Vagina (tissue), 2 donors: Measurements from ENCODE around the gene MLH3. TPM values are rescaled to one million over a fixed set of nuclear protein-coding genes. Genes with fewer than 3 reads are reported as not detected.

Experiments
- DNase-seq, 2 donors: peaks; one replicate each; pipeline ENCODE4 v3.0.0-alpha.2; 2017; ENCODE audit errors: extremely low spot score in 2 of 2
- H3K27ac ChIP-seq: fragments of 200-600 bp; sonication (generic); one replicate; pipeline ENCODE4 v1.5.1; 2019
- H3K27me3 ChIP-seq: fragments of 200-600 bp; sonication (generic); one replicate; pipeline ENCODE4 v1.5.1; 2019
- H3K36me3 ChIP-seq, 2 donors: fragments of 200-600 bp; sonication (generic); one replicate each; pipeline ENCODE4 v1.5.1; 2017 to 2019
- H3K4me1 ChIP-seq: fragments of 200-600 bp; sonication (generic); one replicate; pipeline ENCODE4 v1.5.1; 2019
- H3K4me3 ChIP-seq, 2 donors: fragments of 200-600 bp; sonication (generic); 1 replicate in 1 of 2; 2 replicates in 1 of 2; pipeline ENCODE4 v1.5.1; 2016 to 2019
- H3K9me3 ChIP-seq: fragments of 200-600 bp; sonication (generic); one replicate; pipeline ENCODE4 v1.5.1; 2019
- CTCF ChIP-seq, 3 experiments: fragments of 450-650 bp in 2 of 3; fragments of 200-600 bp in 1 of 3; sonication (generic) in 1 of 3; IDR thresholded peaks; one replicate each; pipeline ENCODE4 v1.5.1; 2017 to 2019; ENCODE audit warnings: antibody characterized with exemption in 3 of 3, mild to moderate bottlenecking in 2 of 3, moderate library complexity in 2 of 3
- POLR2A ChIP-seq, 2 donors: fragments of 450-650 bp; IDR thresholded peaks; one replicate each; pipeline ENCODE4 v1.6.1; 2017; ENCODE audit warnings: antibody characterized with exemption in 2 of 2, mild to moderate bottlenecking in 2 of 2, moderate library complexity in 2 of 2
- POLR2AphosphoS5 ChIP-seq, 2 donors: sonication (generic); formaldehyde crosslinking; IDR thresholded peaks; one replicate each; pipeline ENCODE4 v1.9.0; 2017; ENCODE audit warnings: antibody characterized with exemption in 2 of 2, mild to moderate bottlenecking in 2 of 2, low read depth in 1 of 2; ENCODE audit not compliant: insufficient read depth in 1 of 2
- intact Hi-C: fragments of 100-400 bp; cut with DNase I; formaldehyde crosslinking; loops from one replicate; pipeline ENCODE4 v1.15.1; 2023
- total RNA-seq: library from RNA; depleted of rRNA; stranded (reverse); fragments of >200 nt; gene quantifications from one replicate; pipeline ENCODE4 v1.2.3, GENCODE V29; 2016

The MLH3 gene
- total RNA-seq, 1 donor from 2014 or later: 32.9 TPM

GRCh38 chr14:75094896-75095295, 43.6 kb upstream of the MLH3 start:
- Histone ChIP-seq H3K27ac (no peak overlapping the region), H3K4me1 (no peaks in the 10 kb centered on the region), H3K27me3 (no peaks in the 10 kb centered on the region), H3K9me3 (no peaks in the 10 kb centered on the region), H3K36me3 (peaks cover 0 to 85% of the 10 kb centered on the region in 2 donors), H3K4me3 (no peak overlapping the region)
- intact Hi-C loops: loop anchor here (5.0 kb wide), 1 partner anchor 143 kb away; no protein-coding TSS in a partner anchor
- DNase-seq: no peak
- no peak for TF ChIP-seq CTCF (IDR thresholded peaks at IDR 0.05)
- TF ChIP-seq POLR2A (IDR thresholded peaks at IDR 0.05): no peak
- TF ChIP-seq POLR2AphosphoS5 (IDR thresholded peaks at IDR 0.05; ENCODE audit: insufficient read depth in 1 of 2, low read depth in 1 of 2): no peak

GRCh38 chr14:75092698-75093097, 41.4 kb upstream of the MLH3 start:
- intact Hi-C loops: loop anchor here (5.0 kb wide), 1 partner anchor 140 kb away; no protein-coding TSS in a partner anchor
- H3K36me3 ChIP-seq: peaks cover 0 to 72% of the 10 kb centered on the region in 2 donors
- TF ChIP-seq POLR2AphosphoS5 (IDR thresholded peaks at IDR 0.05; ENCODE audit: insufficient read depth in 1 of 2, low read depth in 1 of 2): no peak
- TF ChIP-seq CTCF (IDR thresholded peaks at IDR 0.05): no peak
- no peak for TF ChIP-seq POLR2A (IDR thresholded peaks at IDR 0.05)

GRCh38 chr14:75091251-75091650, 40.0 kb upstream of the MLH3 start:
- H3K9me3 ChIP-seq: no peaks in the 10 kb centered on the region
- intact Hi-C loops: loop anchor here (5.0 kb wide), 1 partner anchor 139 kb away; no protein-coding TSS in a partner anchor
- no peak for DNase-seq
- no peak overlapping the region for H3K27ac ChIP-seq
- peaks cover 0 to 71% of the 10 kb centered on the region in 2 donors for H3K36me3 ChIP-seq
- TF ChIP-seq POLR2A (IDR thresholded peaks at IDR 0.05): no peak
- TF ChIP-seq POLR2AphosphoS5 (IDR thresholded peaks at IDR 0.05; ENCODE audit: insufficient read depth in 1 of 2, low read depth in 1 of 2): no peak
- no peak for TF ChIP-seq CTCF (IDR thresholded peaks at IDR 0.05)
- no peaks in the 10 kb centered on the region for H3K27me3 ChIP-seq
- H3K4me1 ChIP-seq: no peaks in the 10 kb centered on the region
- H3K4me3 ChIP-seq: no peak overlapping the region

More at GRCh38 chr14:75092698-75093097, 41.4 kb upstream of the MLH3 start:
- H3K9me3 ChIP-seq: no peaks in the 10 kb centered on the region
- no peak for DNase-seq
- no peak overlapping the region for H3K4me3 ChIP-seq
- H3K4me1 ChIP-seq: no peaks in the 10 kb centered on the region
- no peak overlapping the region for H3K27ac ChIP-seq
- no peaks in the 10 kb centered on the region for H3K27me3 ChIP-seq

GRCh38 chr14:75090353-75090752, 39.1 kb upstream of the MLH3 start:
- Histone ChIP-seq H3K36me3 (peaks cover 0 to 71% of the 10 kb centered on the region in 2 donors), H3K27ac (no peak overlapping the region), H3K4me1 (no peaks in the 10 kb centered on the region), H3K9me3 (no peaks in the 10 kb centered on the region), H3K4me3 (no peak overlapping the region), H3K27me3 (no peaks in the 10 kb centered on the region)
- TF ChIP-seq POLR2AphosphoS5 (IDR thresholded peaks at IDR 0.05; ENCODE audit: insufficient read depth in 1 of 2, low read depth in 1 of 2): no peak
- TF ChIP-seq POLR2A (IDR thresholded peaks at IDR 0.05): no peak
- TF ChIP-seq CTCF (IDR thresholded peaks at IDR 0.05): no peak
- intact Hi-C loops: loop anchor here (5.0 kb wide), 1 partner anchor 138 kb away; no protein-coding TSS in a partner anchor
- DNase-seq: no peak

GRCh38 chr14:75088566-75089373, 37.5 kb upstream of the MLH3 start:
- no peak for DNase-seq
- intact Hi-C loops: loop anchor here (10.0 kb wide), 2 partner anchors 54 to 174 kb away; no protein-coding TSS in a partner anchor
- TF ChIP-seq CTCF (IDR thresholded peaks at IDR 0.05) (peak; percentile 61 to 83 (median 80)), POLR2AphosphoS5 (IDR thresholded peaks at IDR 0.05; ENCODE audit: insufficient read depth in 1 of 2, low read depth in 1 of 2) (no peak)
- H3K27me3 ChIP-seq: no peaks in the 10 kb centered on the region
- H3K27ac ChIP-seq: no peak overlapping the region
- H3K36me3 ChIP-seq: peaks cover 0 to 71% of the 10 kb centered on the region in 2 donors
- no peak overlapping the region for H3K4me3 ChIP-seq
- no peaks in the 10 kb centered on the region for H3K9me3 ChIP-seq
- no peaks in the 10 kb centered on the region for H3K4me1 ChIP-seq
